ENCODE results near the gene IGDCC3. TPM values are rescaled to one million over a fixed set of nuclear protein-coding genes. Genes with fewer than 3 reads are reported as not detected.

The IGDCC3 gene
- total RNA-seq, 1 experiment from 2014 or later, result not detected

GRCh38 chr15:65318870-65319356 is 58.9 kb downstream of the IGDCC3 start:
- Mint-ChIP-seq H3K4me3 (ENCODE audit: low read depth, unreplicated experiment) (no peak overlapping the region), H3K27ac (ENCODE audit: unreplicated experiment) (no peak overlapping the region), H3K27me3 (ENCODE audit: unreplicated experiment) (peaks cover 56% of the 10 kb centered on the region), H3K4me1 (ENCODE audit: low read depth, unreplicated experiment) (no peaks in the 10 kb centered on the region), H3K9me3 (ENCODE audit: low read depth, unreplicated experiment) (no peaks in the 10 kb centered on the region), H3K36me3 (ENCODE audit: insufficient read depth, unreplicated experiment) (no peaks in the 10 kb centered on the region)
- intact Hi-C loops (cut with micrococcal nuclease; ENCODE audit: unreplicated experiment), result loop anchor here (1.0 to 5.0 kb wide), 2 partner anchors 66 to 83 kb away; no protein-coding TSS in a partner anchor
- CTCF ChIA-PET, result interaction anchor here (0.5 to 5.8 kb wide), 7 partner anchors 20 to 1069 kb away, joined by 3 to 55 read pairs (median 4); no protein-coding TSS in a partner anchor
- no TSS peak for BruUV-seq (replicated peaks)
- peak; percentile 92 for TF ChIP-seq CTCF (IDR thresholded peaks at IDR 0.05; ENCODE audit: unreplicated experiment)
- peak; percentile 88 for DNase-seq

GRCh38 chr15:65312400-65312916 is 65.3 kb downstream of the IGDCC3 start:
- Mint-ChIP-seq H3K4me3 (ENCODE audit: low read depth, unreplicated experiment) (no peak overlapping the region), H3K4me1 (ENCODE audit: low read depth, unreplicated experiment) (no peaks in the 10 kb centered on the region), H3K9me3 (ENCODE audit: low read depth, unreplicated experiment) (no peaks in the 10 kb centered on the region), H3K36me3 (ENCODE audit: insufficient read depth, unreplicated experiment) (no peaks in the 10 kb centered on the region), H3K27ac (ENCODE audit: unreplicated experiment) (no peak overlapping the region), H3K27me3 (ENCODE audit: unreplicated experiment) (peaks cover 26% of the 10 kb centered on the region)
- no peak for TF ChIP-seq CTCF (IDR thresholded peaks at IDR 0.05; ENCODE audit: unreplicated experiment)
- CTCF ChIA-PET, result interaction anchor here (0.9 kb wide), 1 partner anchor 40 kb away, joined by 7 read pairs; no protein-coding TSS in a partner anchor
- no peak for DNase-seq
- no TSS peak for BruUV-seq (replicated peaks)
- intact Hi-C loops (cut with micrococcal nuclease; ENCODE audit: unreplicated experiment), result no loop called here

GRCh38 chr15:65311760-65312159 is 66.0 kb downstream of the IGDCC3 start:
- DNase-seq, result no peak
- no peak for TF ChIP-seq CTCF (IDR thresholded peaks at IDR 0.05; ENCODE audit: unreplicated experiment)
- BruUV-seq (replicated peaks), result no TSS peak
- intact Hi-C loops (cut with micrococcal nuclease; ENCODE audit: unreplicated experiment), result no loop called here
- peaks cover 26% of the 10 kb centered on the region for H3K27me3 Mint-ChIP-seq (ENCODE audit: unreplicated experiment)
- no peak overlapping the region for H3K4me3 Mint-ChIP-seq (ENCODE audit: low read depth, unreplicated experiment)
- H3K27ac Mint-ChIP-seq (ENCODE audit: unreplicated experiment), result no peak overlapping the region
- no peaks in the 10 kb centered on the region for H3K4me1 Mint-ChIP-seq (ENCODE audit: low read depth, unreplicated experiment)
- H3K9me3 Mint-ChIP-seq (ENCODE audit: low read depth, unreplicated experiment), result no peaks in the 10 kb centered on the region
- CTCF ChIA-PET, result no interaction called here
- no peaks in the 10 kb centered on the region for H3K36me3 Mint-ChIP-seq (ENCODE audit: insufficient read depth, unreplicated experiment)

GRCh38 chr15:65310431-65311137 is 67.2 kb downstream of the IGDCC3 start:
- no peak for DNase-seq
- CTCF ChIA-PET, result no interaction called here

More at GRCh38 chr15:65310431-65311137, 67.2 kb downstream of the IGDCC3 start:
- Mint-ChIP-seq H3K9me3 (ENCODE audit: low read depth, unreplicated experiment) (no peaks in the 10 kb centered on the region), H3K27me3 (ENCODE audit: unreplicated experiment) (peaks cover 22% of the 10 kb centered on the region), H3K36me3 (ENCODE audit: insufficient read depth, unreplicated experiment) (peaks cover 8% of the 10 kb centered on the region), H3K4me3 (ENCODE audit: low read depth, unreplicated experiment) (no peak overlapping the region), H3K4me1 (ENCODE audit: low read depth, unreplicated experiment) (no peaks in the 10 kb centered on the region), H3K27ac (ENCODE audit: unreplicated experiment) (no peak overlapping the region)
- TF ChIP-seq CTCF (IDR thresholded peaks at IDR 0.05; ENCODE audit: unreplicated experiment), result no peak
- BruUV-seq (replicated peaks), result no TSS peak
- intact Hi-C loops (cut with micrococcal nuclease; ENCODE audit: unreplicated experiment), result no loop called here

Data from Calu3 (cell line).